ENCODE measurements around the gene ATP2A2. TPM values are rescaled to one million over a fixed set of nuclear protein-coding genes. Genes with fewer than 3 reads are reported as not detected.

ATP2A2 gene
- total and polyA plus RNA-seq, 3 experiments from 2014 or later, result 4.8 to 199 (median 199) TPM

DNA sequence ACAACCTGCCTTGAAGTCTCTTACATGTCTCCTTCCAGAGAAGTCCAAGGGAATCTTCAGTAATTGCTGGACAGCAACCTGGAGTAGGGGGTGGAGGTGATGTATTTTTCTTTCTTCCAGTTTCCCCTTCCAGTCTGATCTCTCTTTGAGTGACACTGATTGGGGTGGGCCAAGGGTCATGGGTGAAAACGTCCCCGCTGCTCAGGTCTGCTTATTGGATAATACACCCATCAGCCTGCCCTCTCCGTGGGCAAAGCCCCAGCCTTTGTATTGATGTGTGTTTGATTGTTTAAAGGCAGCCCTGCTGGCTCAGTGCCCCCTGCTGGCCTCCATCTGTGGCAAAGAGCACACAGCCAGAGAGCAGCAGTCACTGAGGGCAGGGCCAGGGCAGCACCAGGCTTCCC lies 35.7 kb upstream of the ATP2A2 start:
- no peaks in the 10 kb centered on the region for H3K4me1 ChIP-seq (ENCODE audit: insufficient read depth, low read length)
- Mint-ChIP-seq H3K9me3 (no peaks in the 10 kb centered on the region), H3K4me1 (no peaks in the 10 kb centered on the region), H3K27me3 (peaks cover 13 to 15% of the 10 kb centered on the region in 2 donors), H3K4me3 (no peak overlapping the region), H3K27ac (no peak overlapping the region), H3K36me3 (peaks cover 0 to 2% (median 0%) of the 10 kb centered on the region in 3 donors)
- no peaks in the 10 kb centered on the region for H3K36me3 ChIP-seq (ENCODE audit: insufficient read depth, low read length)
- DNase-seq, result peak; percentile 10 to 60 (median 15)
- POLR2A ChIA-PET, result no interaction called here
- no peak overlapping the region for H3K4me3 ChIP-seq (ENCODE audit: low read length)
- H3K9me3 ChIP-seq (ENCODE audit: low read length), result no peaks in the 10 kb centered on the region
- CTCF ChIA-PET, result no interaction called here
- H3K27ac ChIP-seq (ENCODE audit: low read depth, low read length), result no peak overlapping the region
- no peaks in the 10 kb centered on the region for H3K27me3 ChIP-seq (ENCODE audit: insufficient read depth, low read length, poor library complexity, severe bottlenecking)

DNA sequence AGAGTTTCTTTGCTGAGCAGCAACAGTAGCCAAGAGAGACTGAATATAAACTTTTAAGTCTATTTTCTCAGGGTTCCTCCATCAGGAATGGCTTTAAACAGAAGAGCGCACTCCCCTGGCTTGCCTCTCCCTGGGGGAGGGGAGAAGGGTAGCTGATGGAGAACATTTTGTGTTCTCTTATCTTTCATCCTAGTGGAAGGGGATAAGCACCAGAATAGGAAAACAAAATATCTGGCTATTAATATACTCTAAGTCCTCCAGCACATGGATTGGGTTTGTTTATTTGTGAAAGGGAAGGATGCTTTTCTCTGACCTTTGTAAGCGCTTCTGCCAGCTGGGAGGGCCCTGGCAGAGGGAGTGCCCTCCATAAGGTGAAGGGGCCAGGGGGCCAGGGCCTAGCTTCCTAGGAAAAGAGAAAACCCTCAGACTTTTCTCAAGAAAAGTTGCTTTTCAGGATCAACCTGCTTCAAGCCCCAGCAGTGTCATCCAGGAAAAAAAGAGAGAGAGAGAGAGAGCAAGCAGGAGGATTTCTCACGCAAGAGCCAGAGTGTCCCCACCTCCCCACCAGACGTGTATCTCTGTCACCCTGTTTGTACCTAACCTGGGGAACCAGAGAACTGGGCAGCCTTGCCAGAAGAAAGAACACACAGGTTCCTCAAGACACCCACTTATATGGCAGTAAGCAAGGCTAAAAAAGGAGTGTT lies 34.3 kb upstream of the ATP2A2 start:
- no peak for DNase-seq
- Histone ChIP-seq H3K36me3 (ENCODE audit: insufficient read depth, low read length) (no peaks in the 10 kb centered on the region), H3K27me3 (ENCODE audit: insufficient read depth, low read length, poor library complexity, severe bottlenecking) (no peaks in the 10 kb centered on the region), H3K9me3 (ENCODE audit: low read length) (no peaks in the 10 kb centered on the region), H3K27ac (ENCODE audit: low read depth, low read length) (no peak overlapping the region), H3K4me3 (ENCODE audit: low read length) (no peak overlapping the region), H3K4me1 (ENCODE audit: insufficient read depth, low read length) (no peaks in the 10 kb centered on the region)
- Mint-ChIP-seq H3K27ac (peak overlapping the region in 1 of 8 donors; percentile 17), H3K36me3 (peaks cover 0 to 2% (median 0%) of the 10 kb centered on the region in 3 donors), H3K9me3 (no peaks in the 10 kb centered on the region), H3K4me1 (no peaks in the 10 kb centered on the region), H3K27me3 (peaks cover 4 to 8% of the 10 kb centered on the region in 2 donors), H3K4me3 (no peak overlapping the region)
- ChIA-PET CTCF (no interaction called here), POLR2A (no interaction called here)

DNA sequence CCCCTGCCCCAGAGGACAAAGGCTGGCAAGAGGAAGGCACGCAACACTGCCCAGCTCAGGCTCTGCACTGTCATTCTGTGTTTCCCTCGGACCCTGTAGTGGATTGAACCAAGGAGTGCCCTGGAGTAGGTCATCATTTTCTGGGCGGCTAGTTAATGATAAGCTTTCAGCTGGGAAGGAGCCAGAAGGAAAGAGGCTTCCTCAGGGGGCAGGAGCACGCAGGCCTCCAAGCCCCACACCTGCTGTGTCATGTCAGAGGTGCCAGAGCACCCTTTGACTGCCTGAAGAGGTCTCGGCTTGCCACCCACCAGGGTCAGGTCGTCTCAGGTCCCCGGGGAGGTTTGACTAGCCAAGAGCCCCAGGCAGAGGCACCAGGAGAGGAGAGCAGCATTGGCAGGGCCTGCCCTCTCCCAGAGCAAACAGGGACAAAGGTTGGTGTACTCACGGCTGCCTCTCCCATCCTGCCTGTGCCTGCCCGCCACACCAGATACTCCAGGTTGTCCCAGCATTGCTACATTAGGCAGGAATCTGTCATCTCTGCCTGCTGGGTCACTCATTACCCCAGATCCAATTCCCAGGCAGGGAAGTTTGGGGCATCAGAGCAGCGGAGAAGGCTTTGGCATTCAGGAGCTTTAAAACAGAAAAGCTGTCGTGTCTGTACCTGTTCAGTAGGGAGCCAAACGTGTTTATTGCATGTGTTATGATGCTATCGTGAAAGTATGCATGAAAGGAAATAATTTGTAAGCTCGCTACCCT lies 33.5 kb upstream of the ATP2A2 start:
- Histone ChIP-seq H3K4me1 (ENCODE audit: insufficient read depth, low read length) (no peaks in the 10 kb centered on the region), H3K27ac (ENCODE audit: low read depth, low read length) (no peak overlapping the region), H3K27me3 (ENCODE audit: insufficient read depth, low read length, poor library complexity, severe bottlenecking) (no peaks in the 10 kb centered on the region), H3K9me3 (ENCODE audit: low read length) (no peaks in the 10 kb centered on the region), H3K36me3 (ENCODE audit: insufficient read depth, low read length) (no peaks in the 10 kb centered on the region), H3K4me3 (ENCODE audit: low read length) (no peak overlapping the region)
- no peaks in the 10 kb centered on the region for H3K9me3 Mint-ChIP-seq
- peaks cover 4 to 8% of the 10 kb centered on the region in 2 donors for H3K27me3 Mint-ChIP-seq
- POLR2A ChIA-PET, result no interaction called here
- peak overlapping the region in 1 of 8 donors; percentile 17 for H3K27ac Mint-ChIP-seq
- peaks cover 0 to 2% (median 0%) of the 10 kb centered on the region in 3 donors for H3K36me3 Mint-ChIP-seq
- no peak overlapping the region for H3K4me3 Mint-ChIP-seq
- CTCF ChIA-PET, result no interaction called here
- DNase-seq, result no peak
- no peaks in the 10 kb centered on the region for H3K4me1 Mint-ChIP-seq

DNA sequence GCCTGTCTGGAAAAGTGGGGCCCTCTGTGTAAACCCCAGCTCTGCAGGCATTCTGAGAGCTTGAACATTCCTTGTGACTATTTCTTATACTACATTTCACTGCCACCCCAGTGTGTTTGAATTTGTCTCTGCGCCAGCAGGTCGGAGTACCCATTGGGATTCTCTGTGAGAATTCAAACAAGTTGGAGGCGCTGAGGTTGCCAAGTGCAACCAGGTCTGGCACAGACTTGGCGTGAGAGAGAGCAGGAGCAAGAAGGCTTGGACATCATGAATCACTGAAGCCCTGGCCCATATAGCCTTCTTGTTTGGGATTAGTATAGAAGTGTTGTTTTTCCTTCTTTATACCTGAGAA lies 33.0 kb upstream of the ATP2A2 start:
- no peaks in the 10 kb centered on the region for H3K4me1 Mint-ChIP-seq
- H3K36me3 Mint-ChIP-seq, result peaks cover 0 to 1% (median 0%) of the 10 kb centered on the region in 3 donors
- Histone ChIP-seq H3K36me3 (ENCODE audit: insufficient read depth, low read length) (no peaks in the 10 kb centered on the region), H3K27ac (ENCODE audit: low read depth, low read length) (no peak overlapping the region), H3K4me1 (ENCODE audit: insufficient read depth, low read length) (no peaks in the 10 kb centered on the region), H3K4me3 (ENCODE audit: low read length) (no peak overlapping the region), H3K27me3 (ENCODE audit: insufficient read depth, low read length, poor library complexity, severe bottlenecking) (no peaks in the 10 kb centered on the region), H3K9me3 (ENCODE audit: low read length) (no peaks in the 10 kb centered on the region)
- H3K9me3 Mint-ChIP-seq, result no peaks in the 10 kb centered on the region
- ChIA-PET POLR2A (no interaction called here), CTCF (no interaction called here)
- DNase-seq, result no peak
- H3K27ac Mint-ChIP-seq, result peak overlapping the region in 3 of 8 donors; percentile 60 to 83 (median 70)
- peaks cover 2 to 8% of the 10 kb centered on the region in 2 donors for H3K27me3 Mint-ChIP-seq
- H3K4me3 Mint-ChIP-seq, result no peak overlapping the region

DNA sequence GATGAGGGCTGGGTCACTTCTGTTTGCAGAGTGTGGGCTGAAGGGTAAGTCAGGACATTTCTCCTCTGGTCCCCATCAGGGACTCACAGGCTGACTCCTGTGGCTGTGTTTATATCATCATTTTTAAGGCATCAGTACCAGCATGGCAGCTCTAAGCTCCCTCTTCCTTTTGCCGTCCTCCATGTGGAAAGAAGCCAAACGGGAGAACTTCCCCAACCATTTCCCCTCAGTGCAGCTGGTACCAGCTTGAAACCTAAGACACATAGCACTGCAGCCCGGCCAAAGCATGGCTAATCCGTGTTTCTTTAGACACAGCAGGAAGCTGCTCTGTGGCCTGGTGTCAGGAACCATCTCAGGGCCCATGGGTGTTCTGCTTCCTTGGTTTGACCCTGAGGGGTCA lies 31.9 kb upstream of the ATP2A2 start:
- Histone ChIP-seq H3K27me3 (ENCODE audit: insufficient read depth, low read length, poor library complexity, severe bottlenecking) (no peaks in the 10 kb centered on the region), H3K36me3 (ENCODE audit: insufficient read depth, low read length) (no peaks in the 10 kb centered on the region), H3K27ac (ENCODE audit: low read depth, low read length) (no peak overlapping the region), H3K4me1 (ENCODE audit: insufficient read depth, low read length) (no peaks in the 10 kb centered on the region), H3K9me3 (ENCODE audit: low read length) (no peaks in the 10 kb centered on the region), H3K4me3 (ENCODE audit: low read length) (no peak overlapping the region)
- Mint-ChIP-seq H3K9me3 (no peaks in the 10 kb centered on the region), H3K27me3 (peaks cover 0 to 8% of the 10 kb centered on the region in 2 donors), H3K36me3 (no peaks in the 10 kb centered on the region), H3K4me1 (no peaks in the 10 kb centered on the region), H3K4me3 (no peak overlapping the region), H3K27ac (peak overlapping the region in 2 of 8 donors; percentile 22 to 64)
- no peak for DNase-seq
- CTCF ChIA-PET, result no interaction called here
- POLR2A ChIA-PET, result no interaction called here

DNA sequence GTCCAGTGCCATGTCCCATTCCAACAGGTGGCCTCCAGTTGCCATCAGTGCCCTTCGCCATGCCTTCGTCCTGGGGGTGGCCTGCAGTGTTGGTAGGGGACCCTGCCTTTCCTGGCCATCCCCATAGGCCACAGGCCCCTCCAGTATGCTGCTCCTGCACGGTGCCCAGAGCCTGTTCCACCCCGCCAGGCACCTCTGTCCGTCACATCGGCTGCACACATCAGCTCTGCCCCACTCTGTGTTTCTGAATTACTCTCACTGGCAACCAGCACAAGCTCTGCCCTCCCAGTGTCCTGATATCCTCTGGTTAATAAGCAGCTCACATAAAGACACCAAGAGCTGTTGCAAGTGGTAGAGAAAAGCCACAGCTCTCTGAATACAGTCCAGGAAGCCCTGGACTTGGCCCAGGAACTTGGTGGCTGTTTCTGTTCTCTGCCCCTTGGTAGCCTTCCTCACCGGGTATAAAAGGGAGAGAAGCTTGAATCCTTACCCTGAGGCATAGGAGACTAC lies 31.3 kb upstream of the ATP2A2 start:
- ChIA-PET POLR2A (no interaction called here), CTCF (no interaction called here)
- no peaks in the 10 kb centered on the region for H3K36me3 ChIP-seq (ENCODE audit: insufficient read depth, low read length)
- H3K27me3 ChIP-seq (ENCODE audit: insufficient read depth, low read length, poor library complexity, severe bottlenecking), result no peaks in the 10 kb centered on the region
- H3K4me1 Mint-ChIP-seq, result no peaks in the 10 kb centered on the region
- no peak overlapping the region for H3K4me3 Mint-ChIP-seq
- H3K4me1 ChIP-seq (ENCODE audit: insufficient read depth, low read length), result no peaks in the 10 kb centered on the region
- H3K27ac ChIP-seq (ENCODE audit: low read depth, low read length), result no peak overlapping the region
- H3K4me3 ChIP-seq (ENCODE audit: low read length), result no peak overlapping the region
- no peaks in the 10 kb centered on the region for H3K9me3 Mint-ChIP-seq
- no peaks in the 10 kb centered on the region for H3K9me3 ChIP-seq (ENCODE audit: low read length)
- no peaks in the 10 kb centered on the region for H3K36me3 Mint-ChIP-seq
- DNase-seq, result no peak
- H3K27me3 Mint-ChIP-seq, result peaks cover 0 to 8% of the 10 kb centered on the region in 2 donors
- H3K27ac Mint-ChIP-seq, result no peak overlapping the region

DNA sequence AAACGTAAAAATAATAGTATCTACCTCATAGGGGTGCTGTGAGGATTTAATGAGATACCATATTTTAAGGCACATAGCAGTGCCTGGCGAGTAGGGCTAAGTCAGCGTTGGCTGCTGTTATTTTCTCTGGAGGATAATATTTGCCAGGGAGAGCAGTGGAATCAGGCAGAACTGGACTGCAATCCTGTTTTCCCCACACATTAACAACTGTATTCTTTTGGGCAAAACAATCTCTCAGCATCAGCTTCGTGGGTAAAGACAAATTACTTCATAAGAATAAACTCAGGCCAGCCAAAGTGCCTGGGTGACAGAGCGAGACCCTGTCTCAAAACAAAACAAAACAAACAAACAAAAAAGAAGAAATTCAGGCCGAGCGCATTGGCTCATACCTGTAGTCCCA lies 29.7 kb upstream of the ATP2A2 start:
- no peaks in the 10 kb centered on the region for H3K4me1 Mint-ChIP-seq
- ChIA-PET CTCF (interaction anchor here (1.0 kb wide), 1 partner anchor 151 kb away, joined by 3 read pairs; no protein-coding TSS in a partner anchor), POLR2A (no interaction called here)
- Histone ChIP-seq H3K27me3 (ENCODE audit: insufficient read depth, low read length, poor library complexity, severe bottlenecking) (no peaks in the 10 kb centered on the region), H3K36me3 (ENCODE audit: insufficient read depth, low read length) (no peaks in the 10 kb centered on the region), H3K4me1 (ENCODE audit: insufficient read depth, low read length) (no peaks in the 10 kb centered on the region), H3K4me3 (ENCODE audit: low read length) (no peak overlapping the region), H3K9me3 (ENCODE audit: low read length) (no peaks in the 10 kb centered on the region), H3K27ac (ENCODE audit: low read depth, low read length) (no peak overlapping the region)
- H3K4me3 Mint-ChIP-seq, result no peak overlapping the region
- H3K36me3 Mint-ChIP-seq, result no peaks in the 10 kb centered on the region
- peaks cover 3% of the 10 kb centered on the region in 2 donors for H3K27me3 Mint-ChIP-seq
- no peak overlapping the region for H3K27ac Mint-ChIP-seq
- no peak for DNase-seq
- H3K9me3 Mint-ChIP-seq, result no peaks in the 10 kb centered on the region

DNA sequence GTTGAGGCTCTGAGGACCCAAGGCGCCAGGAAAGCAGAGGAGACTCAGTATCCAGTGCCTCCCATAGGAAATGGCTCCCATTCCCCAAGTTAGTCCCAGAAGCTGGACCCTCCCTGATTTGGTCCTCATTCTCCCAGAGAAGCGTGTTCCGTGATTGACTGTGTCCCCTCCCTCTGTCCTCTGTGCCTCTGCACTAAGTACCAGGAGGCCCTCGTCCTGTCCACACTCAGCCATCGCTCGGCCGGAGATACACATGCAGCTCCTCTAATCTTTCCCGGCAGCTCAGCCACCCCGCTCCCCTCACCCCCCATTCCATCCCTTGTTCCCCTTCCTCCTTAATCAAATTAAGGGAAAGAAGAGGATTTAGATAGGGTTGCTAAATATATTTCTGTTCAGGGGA lies 28.3 kb upstream of the ATP2A2 start:
- Mint-ChIP-seq H3K27me3 (peaks cover 3 to 7% of the 10 kb centered on the region in 2 donors), H3K4me1 (no peaks in the 10 kb centered on the region), H3K4me3 (no peak overlapping the region), H3K9me3 (no peaks in the 10 kb centered on the region), H3K36me3 (no peaks in the 10 kb centered on the region), H3K27ac (no peak overlapping the region)
- no peaks in the 10 kb centered on the region for H3K27me3 ChIP-seq (ENCODE audit: insufficient read depth, low read length, poor library complexity, severe bottlenecking)
- H3K4me3 ChIP-seq (ENCODE audit: low read length), result no peak overlapping the region
- ChIA-PET POLR2A (no interaction called here), CTCF (no interaction called here)
- DNase-seq, result no peak
- H3K9me3 ChIP-seq (ENCODE audit: low read length), result no peaks in the 10 kb centered on the region
- no peak overlapping the region for H3K27ac ChIP-seq (ENCODE audit: low read depth, low read length)
- no peaks in the 10 kb centered on the region for H3K4me1 ChIP-seq (ENCODE audit: insufficient read depth, low read length)
- H3K36me3 ChIP-seq (ENCODE audit: insufficient read depth, low read length), result no peaks in the 10 kb centered on the region
